Activated CD4-positive, alpha-beta T cell treated with anti-CD3 and anti-CD28 coated beads, Interleukin-2, amount 50 U/mL, for 4 hours (primary cell): ENCODE results near the gene RAD51D.
"Not testable (repeated sequence)": the region's sequence is repeated elsewhere in the genome, so short reads cannot be mapped to it uniquely, and the experiment has no call there.

Source experiments
- DNase-seq, 2 experiments: peaks; one replicate each; pipeline ENCODE4 v3.0.0-alpha.2; 2020

RAD51D gene

GRCh38 chr17:35064516-35065215 lies 55.0 kb downstream of the RAD51D start:
- no peak for DNase-seq

GRCh38 chr17:35063514-35064223 lies 56.0 kb downstream of the RAD51D start, which contains the start of gene RFFL:
Gene RFFL, minus strand, starts transcription at chr17:35063707. Its CDS starts 37,154 bp downstream, at chr17:35026553.
- peak; percentile 80 to 85 for DNase-seq

- DNase-seq, result no peak
Measured at GRCh38 chr17:35062308-35062707, 57.4 kb downstream of the RAD51D start.

- no peak for DNase-seq
Measured at GRCh38 chr17:35057332-35057915, 62.2 kb downstream of the RAD51D start.

GRCh38 chr17:35056013-35056412 lies 63.6 kb downstream of the RAD51D start:
- no peak for DNase-seq

- DNase-seq, result no peak
Measured at GRCh38 chr17:35053204-35053603, 66.5 kb downstream of the RAD51D start.

GRCh38 chr17:35052780-35053179 lies 66.9 kb downstream of the RAD51D start:
- DNase-seq, result no peak

GRCh38 chr17:35052241-35052610 lies 67.4 kb downstream of the RAD51D start:
- no peak for DNase-seq

- DNase-seq, result no peak
Measured at GRCh38 chr17:35051579-35052240, 68.0 kb downstream of the RAD51D start.

GRCh38 chr17:35051183-35051578 lies 68.5 kb downstream of the RAD51D start:
- DNase-seq, result no peak

- DNase-seq, result no peak
Measured at GRCh38 chr17:35050170-35050569, 69.5 kb downstream of the RAD51D start.

- no peak for DNase-seq
Measured at GRCh38 chr17:35048685-35049379, 70.8 kb downstream of the RAD51D start.

GRCh38 chr17:35046740-35047283 lies 72.8 kb downstream of the RAD51D start:
- peak; percentile 37 to 53 for DNase-seq

- DNase-seq, result no peak
Measured at GRCh38 chr17:35046245-35046644, 73.4 kb downstream of the RAD51D start.

GRCh38 chr17:35045458-35045979 lies 74.1 kb downstream of the RAD51D start:
- DNase-seq, result not testable (repeated sequence)

- no peak for DNase-seq
Measured at GRCh38 chr17:35044181-35044580, 75.5 kb downstream of the RAD51D start.
